HEK293 (cell line): ENCODE data around the gene NCKAP5.

Source experiments
- CTCF ChIA-PET: fragments of 350-600 bp; formaldehyde crosslinking; extraction: SDS; loops from one replicate; lab custom pipeline; 2021; ENCODE audit warnings: antibody characterized with exemption; lab: Yijun Ruan, JAX
- POLR2A ChIA-PET: fragments of 300-600 bp; formaldehyde crosslinking; extraction: SDS; loops from one replicate; lab custom pipeline; 2020; ENCODE audit warnings: antibody characterized with exemption, inconsistent platforms; lab: Yijun Ruan, JAX
- H3K27ac ChIP-seq: fragments of 200-500 bp; sonication (Bioruptor generic); 2 replicates; pipeline ENCODE4 v1.5.1; 2014; ENCODE audit warnings: low read depth, low read length, control low read depth, inconsistent platforms; ENCODE audit errors: extremely low read depth
- H3K36me3 ChIP-seq, 2 experiments: fragments of 200-500 bp in 1 of 2; sonication (Bioruptor generic) in 1 of 2; 1 replicate in 1 of 2; 2 replicates in 1 of 2; pipeline ENCODE4 v1.5.1; 2014 to 2017; ENCODE audit warnings: inconsistent platforms in 2 of 2, low read length in 2 of 2; ENCODE audit not compliant: control insufficient read depth in 2 of 2, insufficient read depth in 1 of 2
- H3K4me1 ChIP-seq: fragments of 200-500 bp; sonication (Bioruptor generic); 2 replicates; pipeline ENCODE4 v1.5.1; 2014; ENCODE audit warnings: mild to moderate bottlenecking, low read length, inconsistent platforms; ENCODE audit not compliant: control insufficient read depth, insufficient read depth
- H3K4me3 ChIP-seq: 2 replicates; pipeline ENCODE4 v1.5.1; 2011; ENCODE audit warnings: low read depth, mild to moderate bottlenecking, control low read depth, low read length, moderate library complexity
- H3K9me3 ChIP-seq: fragments of 200-500 bp; sonication (Bioruptor generic); 2 replicates; pipeline ENCODE4 v1.5.1; 2014; ENCODE audit warnings: low read depth, low read length, inconsistent platforms; ENCODE audit not compliant: control insufficient read depth, insufficient read depth
- BCL11B ChIP-seq: fragments of 450-650 bp; formaldehyde crosslinking; IDR thresholded peaks from 2 replicates; pipeline ENCODE4 v1.5.1; 2016; ENCODE audit warnings: low read depth, missing biosample characterization, missing genetic modification characterization
- ELK4 ChIP-seq: IDR thresholded peaks from 2 replicates; pipeline ENCODE4 v1.6.1; 2011; ENCODE audit warnings: mild to moderate bottlenecking, low read depth, low read length, borderline replicate concordance
- GLI4 ChIP-seq: fragments of 450-650 bp; formaldehyde crosslinking; IDR thresholded peaks from 2 replicates; pipeline ENCODE4 v1.5.1; 2016; ENCODE audit warnings: missing biosample characterization, missing genetic modification characterization
- HOXC10 ChIP-seq: sonication (generic); formaldehyde crosslinking; IDR thresholded peaks from 2 replicates; pipeline ENCODE4 v1.8.1; 2023; ENCODE audit warnings: mild to moderate bottlenecking, missing genetic modification reagents
- IKZF3 ChIP-seq: fragments of 450-650 bp; IDR thresholded peaks from 2 replicates; pipeline ENCODE4 v1.5.0; 2018; ENCODE audit warnings: missing biosample characterization, mild to moderate bottlenecking, missing genetic modification characterization, moderate library complexity
- PBX3 ChIP-seq: sonication (generic); formaldehyde crosslinking; IDR thresholded peaks from 2 replicates; pipeline ENCODE4 v1.8.1; 2022; ENCODE audit warnings: mild to moderate bottlenecking, moderate library complexity, missing genetic modification reagents
- PRDM1 ChIP-seq: fragments of 450-650 bp; formaldehyde crosslinking; IDR thresholded peaks from 2 replicates; pipeline ENCODE4; 2016; ENCODE audit warnings: missing biosample characterization, missing genetic modification characterization
- RBAK ChIP-seq: fragments of 450-650 bp; formaldehyde crosslinking; IDR thresholded peaks from 2 replicates; pipeline ENCODE4 v1.5.1; 2016; ENCODE audit warnings: missing biosample characterization, missing genetic modification characterization
- SALL2 ChIP-seq: fragments of 450-650 bp; formaldehyde crosslinking; IDR thresholded peaks from 2 replicates; pipeline ENCODE4 v1.5.0; 2017; ENCODE audit warnings: missing biosample characterization, mild to moderate bottlenecking, missing genetic modification characterization, borderline replicate concordance
- WT1 ChIP-seq: fragments of 450-650 bp; formaldehyde crosslinking; IDR thresholded peaks from 2 replicates; pipeline ENCODE4 v1.5.1; 2016; ENCODE audit warnings: missing biosample characterization, missing genetic modification characterization
- ZBTB17 ChIP-seq: fragments of 450-650 bp; formaldehyde crosslinking; IDR thresholded peaks from 2 replicates; pipeline ENCODE4 v1.5.1; 2016; ENCODE audit warnings: missing biosample characterization, missing genetic modification characterization
- ZFP41 ChIP-seq: fragments of 450-650 bp; formaldehyde crosslinking; IDR thresholded peaks from 2 replicates; pipeline ENCODE4 v1.5.1; 2016; ENCODE audit warnings: missing biosample characterization, missing genetic modification characterization, borderline replicate concordance
- ZNF10 ChIP-seq: fragments of 450-650 bp; formaldehyde crosslinking; IDR thresholded peaks from 2 replicates; pipeline ENCODE4 v1.5.1; 2017; ENCODE audit warnings: missing biosample characterization, missing genetic modification characterization
- ZNF114 ChIP-seq: fragments of 450-650 bp; formaldehyde crosslinking; IDR thresholded peaks from 2 replicates; pipeline ENCODE4 v1.5.0; 2017; ENCODE audit warnings: missing biosample characterization, missing genetic modification characterization
- ZNF239 ChIP-seq: fragments of 450-650 bp; formaldehyde crosslinking; IDR thresholded peaks from 2 replicates; pipeline ENCODE4 v1.5.1; 2016; ENCODE audit warnings: missing biosample characterization, missing genetic modification characterization
- ZNF248 ChIP-seq: fragments of 450-650 bp; formaldehyde crosslinking; IDR thresholded peaks from 2 replicates; pipeline ENCODE4 v1.5.1; 2017; ENCODE audit warnings: missing biosample characterization, missing genetic modification characterization
- ZNF366 ChIP-seq: fragments of 450-650 bp; formaldehyde crosslinking; conservative IDR thresholded peaks from 2 replicates; pipeline ENCODE4 v1.5.1; 2016; ENCODE audit warnings: missing biosample characterization, missing genetic modification characterization
- ZNF37A ChIP-seq: fragments of 450-650 bp; IDR thresholded peaks from 2 replicates; pipeline ENCODE4 v1.5.1; 2018; ENCODE audit warnings: missing biosample characterization, missing genetic modification characterization
- ZNF521 ChIP-seq: fragments of 450-650 bp; formaldehyde crosslinking; IDR thresholded peaks from 2 replicates; pipeline ENCODE4 v1.5.1; 2017; ENCODE audit warnings: missing biosample characterization, mild to moderate bottlenecking, missing genetic modification characterization
- ZNF555 ChIP-seq: fragments of 450-650 bp; formaldehyde crosslinking; conservative IDR thresholded peaks from 2 replicates; pipeline ENCODE4 v1.5.1; 2017; ENCODE audit warnings: missing biosample characterization, mild to moderate bottlenecking, missing genetic modification characterization, inconsistent platforms
- ZNF610 ChIP-seq: fragments of 450-650 bp; formaldehyde crosslinking; IDR thresholded peaks from 2 replicates; pipeline ENCODE4 v1.5.1; 2016; ENCODE audit warnings: missing biosample characterization, missing genetic modification characterization, borderline replicate concordance
- ZNF623 ChIP-seq: fragments of 450-650 bp; formaldehyde crosslinking; IDR thresholded peaks from 2 replicates; pipeline ENCODE4 v1.5.1; 2016; ENCODE audit warnings: missing biosample characterization, missing genetic modification characterization
- ZNF776 ChIP-seq: fragments of 450-650 bp; formaldehyde crosslinking; IDR thresholded peaks from 2 replicates; pipeline ENCODE4 v1.5.0; 2017; ENCODE audit warnings: missing biosample characterization, missing genetic modification characterization, borderline replicate concordance
- ZSCAN16 ChIP-seq: fragments of 450-650 bp; formaldehyde crosslinking; IDR thresholded peaks from 2 replicates; pipeline ENCODE4 v1.5.1; 2016; ENCODE audit warnings: missing biosample characterization, missing genetic modification characterization
- ZSCAN18 ChIP-seq: fragments of 450-650 bp; formaldehyde crosslinking; IDR thresholded peaks from 2 replicates; pipeline ENCODE4 v1.5.1; 2016; ENCODE audit warnings: missing biosample characterization, missing genetic modification characterization
- ZXDB ChIP-seq: fragments of 450-650 bp; formaldehyde crosslinking; IDR thresholded peaks from 2 replicates; pipeline ENCODE4 v1.5.1; 2016; ENCODE audit warnings: missing biosample characterization, missing genetic modification characterization
- TF ChIP-seq, protein P1 (sequence below): fragments of 450-650 bp; formaldehyde crosslinking; IDR thresholded peaks from 2 replicates; pipeline ENCODE4 v1.5.1; 2016; ENCODE audit warnings: missing biosample characterization, missing genetic modification characterization, low read depth

NCKAP5 gene

GRCh38 chr2:133158024-133158423, 410.2 kb downstream of the NCKAP5 start:
- Histone ChIP-seq H3K9me3 (no peaks in the 10 kb centered on the region), H3K36me3 (no peaks in the 10 kb centered on the region), H3K4me3 (no peak overlapping the region), H3K27ac (no peak overlapping the region), H3K4me1 (no peaks in the 10 kb centered on the region)
- TF ChIP-seq ZSCAN16 (tag by site-specific recombination) (no peak), RBAK (no peak), SALL2 (tag by site-specific recombination) (no peak), ZNF114 (tag by site-specific recombination) (no peak), ZSCAN18 (tag by site-specific recombination) (no peak), ELK4 (no peak), IKZF3 (tag by site-specific recombination) (no peak), ZNF610 (tag by site-specific recombination) (no peak), ZNF37A (tag by site-specific recombination) (no peak)
- ChIA-PET POLR2A (no interaction called here), CTCF (no interaction called here)

- ChIA-PET CTCF (interaction anchor here (0.6 kb wide), 1 partner anchor 687 kb away, joined by 3 read pairs; no protein-coding TSS in a partner anchor), POLR2A (no interaction called here)
- Histone ChIP-seq H3K9me3 (no peaks in the 10 kb centered on the region), H3K4me1 (no peaks in the 10 kb centered on the region), H3K36me3 (no peaks in the 10 kb centered on the region)
- TF ChIP-seq ZNF623 (tag by site-specific recombination) (no peak), ZNF521 (tag by site-specific recombination) (no peak), PRDM1 (tag by site-specific recombination) (no peak), ZBTB17 (tag by site-specific recombination) (no peak), ZFP41 (tag by site-specific recombination) (no peak), ZXDB (tag by site-specific recombination) (no peak), ZNF555 (tag by site-specific recombination) (no peak), ZNF10 (tag by site-specific recombination) (no peak), PBX3 (CRISPR knock-in tag) (no peak), ZNF366 (no peak), ZNF776 (tag by site-specific recombination) (no peak), GLI4 (no peak), HOXC10 (CRISPR knock-in tag) (no peak), ZNF239 (no peak), ZNF248 (tag by site-specific recombination) (no peak), WT1 (tag by site-specific recombination) (no peak), BCL11B (tag by site-specific recombination) (no peak)
- TF ChIP-seq, protein P1, sequence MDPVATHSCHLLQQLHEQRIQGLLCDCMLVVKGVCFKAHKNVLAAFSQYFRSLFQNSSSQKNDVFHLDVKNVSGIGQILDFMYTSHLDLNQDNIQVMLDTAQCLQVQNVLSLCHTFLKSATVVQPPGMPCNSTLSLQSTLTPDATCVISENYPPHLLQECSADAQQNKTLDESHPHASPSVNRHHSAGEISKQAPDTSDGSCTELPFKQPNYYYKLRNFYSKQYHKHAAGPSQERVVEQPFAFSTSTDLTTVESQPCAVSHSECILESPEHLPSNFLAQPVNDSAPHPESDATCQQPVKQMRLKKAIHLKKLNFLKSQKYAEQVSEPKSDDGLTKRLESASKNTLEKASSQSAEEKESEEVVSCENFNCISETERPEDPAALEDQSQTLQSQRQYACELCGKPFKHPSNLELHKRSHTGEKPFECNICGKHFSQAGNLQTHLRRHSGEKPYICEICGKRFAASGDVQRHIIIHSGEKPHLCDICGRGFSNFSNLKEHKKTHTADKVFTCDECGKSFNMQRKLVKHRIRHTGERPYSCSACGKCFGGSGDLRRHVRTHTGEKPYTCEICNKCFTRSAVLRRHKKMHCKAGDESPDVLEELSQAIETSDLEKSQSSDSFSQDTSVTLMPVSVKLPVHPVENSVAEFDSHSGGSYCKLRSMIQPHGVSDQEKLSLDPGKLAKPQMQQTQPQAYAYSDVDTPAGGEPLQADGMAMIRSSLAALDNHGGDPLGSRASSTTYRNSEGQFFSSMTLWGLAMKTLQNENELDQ, result no peak
- TF ChIP-seq, all 188 proteins: peak for 0
- Histone ChIP-seq H3K4me3 (no peak overlapping the region), H3K27ac (no peak overlapping the region)
Measured at GRCh38 chr2:133157141-133157540, 411.1 kb downstream of the NCKAP5 start.
